K562 (cell line): Measurements from ENCODE around the gene OTOA. TPM values are rescaled to one million over a fixed set of nuclear protein-coding genes. Genes with fewer than 3 reads are reported as not detected.
A peak's percentile ranks its signal among the peaks of the same experiment; 100 is the strongest.

Experiments
- ATAC-seq: fragments of 200-7000 bp; cut with Tn5 transposase; 3 replicates; pipeline ENCODE4 v1.9.1; 2020; ENCODE audit warnings: moderate library complexity
- BruUV-seq: library from RNA; stranded (reverse); fragments of 400-500 nt; replicated peaks from 2 replicates; lab custom pipeline; 2021; lab: Mats Ljungman, UMichigan
- CTCF ChIA-PET: fragments of 300-600 bp; formaldehyde crosslinking; extraction: SDS; loops from one replicate; lab custom pipeline; 2021; ENCODE audit warnings: low intra/inter-chr PET ratio; lab: Yijun Ruan, JAX
- POLR2A ChIA-PET: fragments of 300-600, 350-650 bp; sonication (Branson Sonifier 250); formaldehyde crosslinking; extraction: SDS; loops from one replicate; lab custom pipeline; 2021; ENCODE audit warnings: antibody characterized with exemption, inconsistent platforms; lab: Yijun Ruan, JAX
- DNase-seq, 4 experiments: peaks; one replicate each; pipeline versions ENCODE4 v3.0.0 to v3.0.0-alpha.2; 2011 to 2018; ENCODE audit warnings: low spot score in 3 of 4, mixed read lengths in 3 of 4; ENCODE audit errors: extremely low read depth in 1 of 4
- FAIRE-seq: peaks from 2 replicates; lab custom pipeline; 2011; peaks lifted over from hg19 to GRCh38; lab: Jason Lieb, UNC
- H2AFZ ChIP-seq: 2 replicates; pipeline ENCODE4 v1.6.0; 2011; ENCODE audit warnings: low read depth, low read length, control low read depth, inconsistent platforms
- H3K27ac ChIP-seq: fragments of 200-600 bp; 3 replicates; pipeline ENCODE4 v1.8.0; 2011; ENCODE audit warnings: low read depth, mild to moderate bottlenecking, control low read depth, inconsistent platforms, low read length, moderate library complexity, mixed read lengths; ENCODE audit errors: extremely low read depth
- H3K27me3 ChIP-seq, 2 experiments: fragments of 300-600 bp in 1 of 2; 2 replicates in 1 of 2; 3 replicates in 1 of 2; pipeline versions ENCODE4 v1.6.0 to v1.8.0; 2011; ENCODE audit warnings: inconsistent platforms in 2 of 2, low read length in 2 of 2, mild to moderate bottlenecking in 1 of 2, mixed read lengths in 1 of 2, moderate library complexity in 1 of 2; ENCODE audit not compliant: control insufficient read depth in 2 of 2, insufficient read depth in 2 of 2
- H3K36me3 ChIP-seq: fragments of 300-600 bp; 3 replicates; pipeline ENCODE4 v1.8.0; 2011; ENCODE audit warnings: mild to moderate bottlenecking, low read length, inconsistent platforms; ENCODE audit not compliant: control insufficient read depth, insufficient read depth
- H3K4me1 ChIP-seq, 2 experiments: fragments of 200-600 bp in 1 of 2; replicated peaks in 1 of 2; 2 replicates in 1 of 2; 3 replicates in 1 of 2; pipeline versions ENCODE4 v1.5.1 to v1.8.0; 2011; ENCODE audit warnings: inconsistent platforms in 2 of 2, low read length in 2 of 2, mild to moderate bottlenecking in 1 of 2, mixed read lengths in 1 of 2, moderate library complexity in 1 of 2; ENCODE audit not compliant: control insufficient read depth in 2 of 2, insufficient read depth in 2 of 2
- H3K4me2 ChIP-seq: 2 replicates; pipeline ENCODE4 v1.6.1; 2011; ENCODE audit warnings: low read length, control low read depth, inconsistent platforms, mixed read lengths; ENCODE audit not compliant: insufficient read depth
- H3K4me3 ChIP-seq: fragments of 200-600 bp; sonication (generic), shearing (Covaris generic); 2 replicates; pipeline ENCODE4 v1.5.1; 2016; ENCODE audit warnings: control low read depth, inconsistent platforms
- H3K79me2 ChIP-seq: fragments of 200-600 bp; 3 replicates; pipeline ENCODE4 v1.8.0; 2011; ENCODE audit warnings: low read length, inconsistent platforms; ENCODE audit not compliant: control insufficient read depth, insufficient read depth
- H3K9ac ChIP-seq, 2 experiments: 2 replicates each; pipeline versions ENCODE4 v1.6.0 to v1.6.1; 2011; ENCODE audit warnings: low read depth in 2 of 2, low read length in 2 of 2, control low read depth in 1 of 2, inconsistent platforms in 1 of 2, mild to moderate bottlenecking in 1 of 2, mixed read lengths in 1 of 2; ENCODE audit not compliant: insufficient read depth in 1 of 2
- H3K9me1 ChIP-seq: one replicate; pipeline ENCODE4 v1.6.0; 2011; ENCODE audit warnings: inconsistent platforms, mild to moderate bottlenecking, low read length, moderate library complexity; ENCODE audit not compliant: control insufficient read depth, insufficient read depth
- H3K9me3 ChIP-seq: replicated peaks from 2 replicates; pipeline ENCODE4 v1.5.1; 2011; ENCODE audit warnings: low read depth, low read length, inconsistent platforms; ENCODE audit not compliant: control insufficient read depth, insufficient read depth
- H4K20me1 ChIP-seq: replicated peaks from 2 replicates; pipeline ENCODE4 v1.6.1; 2011; ENCODE audit warnings: low read length, inconsistent platforms, mixed read lengths; ENCODE audit not compliant: control insufficient read depth, insufficient read depth
- BCOR ChIP-seq: fragments of 450-650 bp; IDR thresholded peaks from 2 replicates; pipeline ENCODE4 v1.6.1; 2016
- CHD4 ChIP-seq: fragments of 200-600 bp; sonication (generic); IDR thresholded peaks from 3 replicates; pipeline ENCODE4 v1.6.1; 2012; ENCODE audit warnings: low read depth, mild to moderate bottlenecking, mixed read lengths, low read length, inconsistent platforms; ENCODE audit not compliant: insufficient read depth, insufficient replicate concordance, poor library complexity, severe bottlenecking
- PBX2 ChIP-seq, 2 experiments: IDR thresholded peaks in 1 of 2; conservative IDR thresholded peaks in 1 of 2; 2 replicates each; pipeline ENCODE4 v1.6.1; 2016; ENCODE audit warnings: low read depth in 2 of 2, mild to moderate bottlenecking in 1 of 2, missing compliant biosample characterization in 1 of 2, missing genetic modification characterization in 1 of 2, moderate library complexity in 1 of 2
- RBM25 ChIP-seq: fragments of 200-400 bp; formaldehyde crosslinking; IDR thresholded peaks from 2 replicates; pipeline ENCODE4 v1.6.1; 2018; ENCODE audit warnings: low read length, low read depth, moderate library complexity; ENCODE audit not compliant: severe bottlenecking
- ZNF699 ChIP-seq: fragments of 250-450 bp; sonication (Bioruptor Pico); IDR thresholded peaks from 2 replicates; pipeline ENCODE4 v1.8.0; 2021; ENCODE audit warnings: mild to moderate bottlenecking, moderate library complexity; ENCODE audit not compliant: insufficient replicate concordance
- WGBS: fragments of 100-300 bp; shearing (Covaris generic); methylation state at CpG from one replicate; pipeline ENCODE4 v1.1.6; 2016; ENCODE audit warnings: low coverage, mixed read lengths; ENCODE audit not compliant: insufficient coverage; ENCODE audit errors: missing lambda C conversion rate; 5-methylcytosine and 5-hydroxymethylcytosine counted together
- in situ Hi-C: fragments of 300-500 bp; cut with MboI; formaldehyde crosslinking; loops from 4 replicates; pipeline ENCODE4 v1.15.0; 2018; ENCODE audit warnings: inconsistent platforms, mixed read lengths
- intact Hi-C: fragments of 100-400 bp; cut with micrococcal nuclease; formaldehyde crosslinking; loops from 2 replicates; pipeline ENCODE4 v1.14.2; 2022
- polyA plus RNA-seq, 8 experiments: library from polyadenylated mRNA; depleted of rRNA in 4 of 8; stranded (reverse) in 5 of 8; unstranded in 3 of 8; fragments of >200 nt; fragmentation: Nextera tagmentation in 2 of 8; fragmentation: Illumina TruSeq in 1 of 8; extraction: Ambion mirVana in 2 of 8; extraction: Trizol in 1 of 8; gene quantifications; 2 replicates each; pipeline versions ENCODE4 v1.2.1 to v1.2.3, GENCODE V29; 2011 to 2014; ENCODE audit warnings: inconsistent platforms in 1 of 8, missing spikeins in 1 of 8
- total RNA-seq, 7 experiments: library from RNA; depleted of rRNA in 6 of 7; stranded (reverse); fragments of >200 nt in 6 of 7; fragmentation: Illumina TruSeq in 2 of 7; extraction: Trizol in 2 of 7; gene quantifications; 2 replicates each; pipeline versions ENCODE4 v1.2.1 to v1.2.3, GENCODE V29; 2011 to 2021; ENCODE audit warnings: low replicate concordance in 1 of 7
- TF ChIP-seq, protein P1 (sequence below): fragments of 250-450 bp; sonication (Bioruptor Pico); IDR thresholded peaks from 2 replicates; pipeline ENCODE4 v1.5.0; 2021; ENCODE audit warnings: mild to moderate bottlenecking, borderline replicate concordance

Gene OTOA
- total and polyA plus RNA-seq, 9 of the 15 experiments (the other 6 are each of a cell fraction or from before 2014, with no cell fraction given) = 0.04 TPM; not detected in 8

GRCh38 chr16:21704266-21704665 lies 40.5 kb downstream of the OTOA start:
- in situ Hi-C loops (loop anchor here (25.0 kb wide), 2 partner anchors 108 to 233 kb away; no protein-coding TSS in a partner anchor), intact Hi-C loops (no loop called here)
- Histone ChIP-seq H3K36me3 (no peaks in the 10 kb centered on the region), H4K20me1 (no peaks in the 10 kb centered on the region), H3K4me1 (no peaks in the 10 kb centered on the region; a peak in 1 of 5 replicates), H3K79me2 (no peaks in the 10 kb centered on the region), H3K27ac (no peak overlapping the region), H3K4me3 (no peak overlapping the region), H3K9me3 (no peaks in the 10 kb centered on the region), H3K9ac (no peak overlapping the region), H3K4me2 (no peak overlapping the region), H3K27me3 (peaks cover 0 to 9% of the 10 kb centered on the region in 2 experiments; a peak in 2 of 5 replicates), H3K9me1 (no peaks in the 10 kb centered on the region), H2AFZ (no peak overlapping the region)
- BruUV-seq = no TSS peak
- 0% methylated on average over 5 of the region's 5 CpGs for WGBS
- ChIA-PET POLR2A (interaction anchor here (1.5 kb wide), 1 partner anchor 9 kb away, joined by 11 read pairs; no protein-coding TSS in a partner anchor), CTCF (no interaction called here)
- TF ChIP-seq, protein P1, sequence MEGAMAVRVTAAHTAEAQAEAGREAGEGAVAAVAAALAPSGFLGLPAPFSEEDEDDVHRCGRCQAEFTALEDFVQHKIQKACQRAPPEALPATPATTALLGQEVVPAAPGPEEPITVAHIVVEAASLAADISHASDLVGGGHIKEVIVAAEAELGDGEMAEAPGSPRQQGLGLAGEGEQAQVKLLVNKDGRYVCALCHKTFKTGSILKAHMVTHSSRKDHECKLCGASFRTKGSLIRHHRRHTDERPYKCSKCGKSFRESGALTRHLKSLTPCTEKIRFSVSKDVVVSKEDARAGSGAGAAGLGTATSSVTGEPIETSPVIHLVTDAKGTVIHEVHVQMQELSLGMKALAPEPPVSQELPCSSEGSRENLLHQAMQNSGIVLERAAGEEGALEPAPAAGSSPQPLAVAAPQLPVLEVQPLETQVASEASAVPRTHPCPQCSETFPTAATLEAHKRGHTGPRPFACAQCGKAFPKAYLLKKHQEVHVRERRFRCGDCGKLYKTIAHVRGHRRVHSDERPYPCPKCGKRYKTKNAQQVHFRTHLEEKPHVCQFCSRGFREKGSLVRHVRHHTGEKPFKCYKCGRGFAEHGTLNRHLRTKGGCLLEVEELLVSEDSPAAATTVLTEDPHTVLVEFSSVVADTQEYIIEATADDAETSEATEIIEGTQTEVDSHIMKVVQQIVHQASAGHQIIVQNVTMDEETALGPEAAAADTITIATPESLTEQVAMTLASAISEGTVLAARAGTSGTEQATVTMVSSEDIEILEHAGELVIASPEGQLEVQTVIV (CRISPR knock-in tag) = no peak
- TF ChIP-seq PBX2 (CRISPR knock-in tag; IDR thresholded peaks at IDR 0.05; ENCODE audit: low read depth) (no peak), PBX2 (tag; conservative IDR thresholded peaks at IDR 0.05; ENCODE audit: low read depth) (no peak), ZNF699 (no peak), RBM25 (peak; percentile 59), CHD4 (peak; percentile 30), BCOR (peak; percentile 32; the same call in 1 of the 2 replicates)
- DNase-seq (no peak), ATAC-seq (no peak), FAIRE-seq (no peak)
